ENCODE results near the gene CCT6A. TPM values are rescaled to one million over a fixed set of nuclear protein-coding genes. Genes with fewer than 3 reads are reported as not detected.
A peak's percentile ranks its signal among the peaks of the same experiment; 100 is the strongest.

CCT6A gene
- total and polyA plus RNA-seq, 9 of the 15 experiments (the other 6 are each of a cell fraction or from before 2014, with no cell fraction given) = 244 to 708 (median 387) TPM

DNA sequence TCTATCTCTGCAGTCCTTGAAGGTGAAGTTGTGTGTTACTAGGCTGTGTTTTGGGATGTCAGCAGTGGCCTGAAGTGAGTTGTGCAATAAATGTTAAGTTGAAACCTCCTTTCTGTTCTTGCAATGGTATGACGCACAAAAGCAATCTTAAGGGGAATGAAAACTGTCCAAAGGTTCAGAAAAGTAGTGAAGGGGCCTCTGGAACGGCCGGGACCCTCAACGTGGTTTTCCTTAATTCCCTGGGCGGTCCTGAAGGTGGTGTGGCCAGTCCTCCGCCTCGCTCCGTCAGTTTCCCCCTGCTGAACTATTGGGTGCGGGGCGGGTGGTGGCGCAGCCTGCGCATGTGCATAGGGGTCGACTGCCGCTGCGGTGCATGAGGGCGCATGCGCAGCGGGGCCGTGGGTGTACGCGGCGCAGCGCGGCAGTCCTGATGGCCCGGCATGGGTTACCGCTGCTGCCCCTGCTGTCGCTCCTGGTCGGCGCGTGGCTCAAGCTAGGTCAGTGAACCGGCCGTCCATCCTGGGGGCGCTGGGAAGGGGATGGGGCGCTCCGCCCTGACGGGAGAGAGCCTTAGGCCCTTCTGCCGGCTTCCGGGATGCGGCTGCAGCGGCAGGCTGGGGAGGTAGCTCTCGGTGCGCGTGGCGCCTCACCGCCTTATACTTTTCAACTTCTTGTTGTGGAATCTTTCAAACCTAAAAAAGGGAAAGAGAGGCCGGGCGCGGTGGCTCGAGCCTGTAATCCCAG is 12.5 kb downstream of the CCT6A start, which contains the start of gene SUMF2 (continued):
- TF ChIP-seq, protein P1, sequence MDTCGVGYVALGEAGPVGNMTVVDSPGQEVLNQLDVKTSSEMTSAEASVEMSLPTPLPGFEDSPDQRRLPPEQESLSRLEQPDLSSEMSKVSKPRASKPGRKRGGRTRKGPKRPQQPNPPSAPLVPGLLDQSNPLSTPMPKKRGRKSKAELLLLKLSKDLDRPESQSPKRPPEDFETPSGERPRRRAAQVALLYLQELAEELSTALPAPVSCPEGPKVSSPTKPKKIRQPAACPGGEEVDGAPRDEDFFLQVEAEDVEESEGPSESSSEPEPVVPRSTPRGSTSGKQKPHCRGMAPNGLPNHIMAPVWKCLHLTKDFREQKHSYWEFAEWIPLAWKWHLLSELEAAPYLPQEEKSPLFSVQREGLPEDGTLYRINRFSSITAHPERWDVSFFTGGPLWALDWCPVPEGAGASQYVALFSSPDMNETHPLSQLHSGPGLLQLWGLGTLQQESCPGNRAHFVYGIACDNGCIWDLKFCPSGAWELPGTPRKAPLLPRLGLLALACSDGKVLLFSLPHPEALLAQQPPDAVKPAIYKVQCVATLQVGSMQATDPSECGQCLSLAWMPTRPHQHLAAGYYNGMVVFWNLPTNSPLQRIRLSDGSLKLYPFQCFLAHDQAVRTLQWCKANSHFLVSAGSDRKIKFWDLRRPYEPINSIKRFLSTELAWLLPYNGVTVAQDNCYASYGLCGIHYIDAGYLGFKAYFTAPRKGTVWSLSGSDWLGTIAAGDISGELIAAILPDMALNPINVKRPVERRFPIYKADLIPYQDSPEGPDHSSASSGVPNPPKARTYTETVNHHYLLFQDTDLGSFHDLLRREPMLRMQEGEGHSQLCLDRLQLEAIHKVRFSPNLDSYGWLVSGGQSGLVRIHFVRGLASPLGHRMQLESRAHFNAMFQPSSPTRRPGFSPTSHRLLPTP (IDR thresholded peaks at IDR 0.05; ENCODE audit: borderline replicate concordance, extremely low read depth, insufficient read length) = no peak
- TF ChIP-seq ZFP36 (IDR thresholded peaks at IDR 0.05; ENCODE audit: low read depth, low read length, partially characterized antibody) = no peak
- TF ChIP-seq, protein P2, sequence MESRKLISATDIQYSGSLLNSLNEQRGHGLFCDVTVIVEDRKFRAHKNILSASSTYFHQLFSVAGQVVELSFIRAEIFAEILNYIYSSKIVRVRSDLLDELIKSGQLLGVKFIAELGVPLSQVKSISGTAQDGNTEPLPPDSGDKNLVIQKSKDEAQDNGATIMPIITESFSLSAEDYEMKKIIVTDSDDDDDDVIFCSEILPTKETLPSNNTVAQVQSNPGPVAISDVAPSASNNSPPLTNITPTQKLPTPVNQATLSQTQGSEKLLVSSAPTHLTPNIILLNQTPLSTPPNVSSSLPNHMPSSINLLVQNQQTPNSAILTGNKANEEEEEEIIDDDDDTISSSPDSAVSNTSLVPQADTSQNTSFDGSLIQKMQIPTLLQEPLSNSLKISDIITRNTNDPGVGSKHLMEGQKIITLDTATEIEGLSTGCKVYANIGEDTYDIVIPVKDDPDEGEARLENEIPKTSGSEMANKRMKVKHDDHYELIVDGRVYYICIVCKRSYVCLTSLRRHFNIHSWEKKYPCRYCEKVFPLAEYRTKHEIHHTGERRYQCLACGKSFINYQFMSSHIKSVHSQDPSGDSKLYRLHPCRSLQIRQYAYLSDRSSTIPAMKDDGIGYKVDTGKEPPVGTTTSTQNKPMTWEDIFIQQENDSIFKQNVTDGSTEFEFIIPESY (CRISPR knock-in tag; IDR thresholded peaks at IDR 0.05) = no peak
- no peak for TF ChIP-seq KLF16 (IDR thresholded peaks at IDR 0.05)
- TF ChIP-seq, protein P3, sequence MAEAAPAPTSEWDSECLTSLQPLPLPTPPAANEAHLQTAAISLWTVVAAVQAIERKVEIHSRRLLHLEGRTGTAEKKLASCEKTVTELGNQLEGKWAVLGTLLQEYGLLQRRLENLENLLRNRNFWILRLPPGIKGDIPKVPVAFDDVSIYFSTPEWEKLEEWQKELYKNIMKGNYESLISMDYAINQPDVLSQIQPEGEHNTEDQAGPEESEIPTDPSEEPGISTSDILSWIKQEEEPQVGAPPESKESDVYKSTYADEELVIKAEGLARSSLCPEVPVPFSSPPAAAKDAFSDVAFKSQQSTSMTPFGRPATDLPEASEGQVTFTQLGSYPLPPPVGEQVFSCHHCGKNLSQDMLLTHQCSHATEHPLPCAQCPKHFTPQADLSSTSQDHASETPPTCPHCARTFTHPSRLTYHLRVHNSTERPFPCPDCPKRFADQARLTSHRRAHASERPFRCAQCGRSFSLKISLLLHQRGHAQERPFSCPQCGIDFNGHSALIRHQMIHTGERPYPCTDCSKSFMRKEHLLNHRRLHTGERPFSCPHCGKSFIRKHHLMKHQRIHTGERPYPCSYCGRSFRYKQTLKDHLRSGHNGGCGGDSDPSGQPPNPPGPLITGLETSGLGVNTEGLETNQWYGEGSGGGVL (CRISPR knock-in tag; IDR thresholded peaks at IDR 0.05) = no peak
- peak; percentile 19 for TF ChIP-seq SMAD1 (IDR thresholded peaks at IDR 0.05; ENCODE audit: low read depth, low read length, partially characterized antibody)
- TF ChIP-seq ZNF12 (CRISPR knock-in tag; IDR thresholded peaks at IDR 0.05) = peak; percentile 83
- TF ChIP-seq, protein P4, sequence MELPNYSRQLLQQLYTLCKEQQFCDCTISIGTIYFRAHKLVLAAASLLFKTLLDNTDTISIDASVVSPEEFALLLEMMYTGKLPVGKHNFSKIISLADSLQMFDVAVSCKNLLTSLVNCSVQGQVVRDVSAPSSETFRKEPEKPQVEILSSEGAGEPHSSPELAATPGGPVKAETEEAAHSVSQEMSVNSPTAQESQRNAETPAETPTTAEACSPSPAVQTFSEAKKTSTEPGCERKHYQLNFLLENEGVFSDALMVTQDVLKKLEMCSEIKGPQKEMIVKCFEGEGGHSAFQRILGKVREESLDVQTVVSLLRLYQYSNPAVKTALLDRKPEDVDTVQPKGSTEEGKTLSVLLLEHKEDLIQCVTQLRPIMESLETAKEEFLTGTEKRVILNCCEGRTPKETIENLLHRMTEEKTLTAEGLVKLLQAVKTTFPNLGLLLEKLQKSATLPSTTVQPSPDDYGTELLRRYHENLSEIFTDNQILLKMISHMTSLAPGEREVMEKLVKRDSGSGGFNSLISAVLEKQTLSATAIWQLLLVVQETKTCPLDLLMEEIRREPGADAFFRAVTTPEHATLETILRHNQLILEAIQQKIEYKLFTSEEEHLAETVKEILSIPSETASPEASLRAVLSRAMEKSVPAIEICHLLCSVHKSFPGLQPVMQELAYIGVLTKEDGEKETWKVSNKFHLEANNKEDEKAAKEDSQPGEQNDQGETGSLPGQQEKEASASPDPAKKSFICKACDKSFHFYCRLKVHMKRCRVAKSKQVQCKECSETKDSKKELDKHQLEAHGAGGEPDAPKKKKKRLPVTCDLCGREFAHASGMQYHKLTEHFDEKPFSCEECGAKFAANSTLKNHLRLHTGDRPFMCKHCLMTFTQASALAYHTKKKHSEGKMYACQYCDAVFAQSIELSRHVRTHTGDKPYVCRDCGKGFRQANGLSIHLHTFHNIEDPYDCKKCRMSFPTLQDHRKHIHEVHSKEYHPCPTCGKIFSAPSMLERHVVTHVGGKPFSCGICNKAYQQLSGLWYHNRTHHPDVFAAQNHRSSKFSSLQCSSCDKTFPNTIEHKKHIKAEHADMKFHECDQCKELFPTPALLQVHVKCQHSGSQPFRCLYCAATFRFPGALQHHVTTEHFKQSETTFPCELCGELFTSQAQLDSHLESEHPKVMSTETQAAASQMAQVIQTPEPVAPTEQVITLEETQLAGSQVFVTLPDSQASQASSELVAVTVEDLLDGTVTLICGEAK (IDR thresholded peaks at IDR 0.05) = no peak
- TF ChIP-seq, protein P4 (CRISPR knock-in tag; IDR thresholded peaks at IDR 0.05) = no peak
- no peak for TF ChIP-seq MTA1 (IDR thresholded peaks at IDR 0.05; ENCODE audit: borderline replicate concordance)
- no peak for TF ChIP-seq RBM15 (IDR thresholded peaks at IDR 0.05; ENCODE audit: insufficient read depth, low read length)
